Esophagus muscularis mucosa (tissue), 4 donors: ENCODE results near the gene PBXIP1. TPM values are rescaled to one million over a fixed set of nuclear protein-coding genes. Genes with fewer than 3 reads are reported as not detected.

Source experiments
- DNase-seq: peaks from one replicate; pipeline ENCODE4 v3.0.0-alpha.2; 2017; ENCODE audit errors: extremely low spot score
- H3K27ac ChIP-seq, 4 donors: fragments of 200-600 bp; sonication (generic); replicated peaks in 1 of 4; 1 replicate in 3 of 4; 2 replicates in 1 of 4; pipeline ENCODE4 v1.5.1; 2016 to 2019; ENCODE audit warnings: mild to moderate bottlenecking in 1 of 4
- H3K27me3 ChIP-seq, 4 donors: fragments of 200-600 bp; sonication (generic); one replicate each; pipeline versions ENCODE4 v1.5.1 to v1.6.0; 2016 to 2019
- H3K36me3 ChIP-seq, 4 donors: fragments of 200-600 bp; sonication (generic); one replicate each; pipeline ENCODE4 v1.5.1; 2016 to 2019
- H3K4me1 ChIP-seq, 4 donors: fragments of 200-600 bp; sonication (generic); one replicate each; pipeline ENCODE4 v1.5.1; 2016 to 2019
- H3K4me3 ChIP-seq, 4 donors: fragments of 200-600 bp; sonication (generic); 1 replicate in 2 of 4; 2 replicates in 2 of 4; pipeline ENCODE4 v1.5.1; 2016 to 2019; ENCODE audit warnings: mild to moderate bottlenecking in 4 of 4, moderate library complexity in 1 of 4
- H3K9me3 ChIP-seq, 4 donors: fragments of 200-600 bp; sonication (generic); 1 replicate in 3 of 4; 2 replicates in 1 of 4; pipeline ENCODE4 v1.5.1; 2016 to 2019
- EP300 ChIP-seq: sonication (generic); formaldehyde crosslinking; IDR thresholded peaks from one replicate; pipeline ENCODE4 v1.6.1; 2017; ENCODE audit warnings: antibody characterized with exemption
- POLR2A ChIP-seq: fragments of 450-650 bp; IDR thresholded peaks from one replicate; pipeline ENCODE4 v1.6.1; 2017; ENCODE audit warnings: antibody characterized with exemption, moderate library complexity, mild to moderate bottlenecking, low read depth
- POLR2AphosphoS5 ChIP-seq, 2 donors: sonication (generic); formaldehyde crosslinking; IDR thresholded peaks; one replicate each; pipeline ENCODE4 v1.6.1; 2017; ENCODE audit warnings: antibody characterized with exemption in 2 of 2
- WGBS: methylation state at CpG from one replicate; pipeline ENCODE4 v1.1.5; 2018; 5-methylcytosine and 5-hydroxymethylcytosine counted together
- intact Hi-C: fragments of 100-400 bp; cut with DNase I; formaldehyde crosslinking; loops from one replicate; pipeline ENCODE4 v1.15.1; 2023
- total RNA-seq, 4 donors: library from RNA; depleted of rRNA; stranded (reverse); fragments of >200 nt; gene quantifications; one replicate each; pipeline versions ENCODE4 v1.1.0 to v1.2.1, GENCODE V29; 2016
- TF ChIP-seq, protein P1 (sequence below), 3 experiments: fragments of 200-600 bp in 2 of 3; fragments of 450-650 bp in 1 of 3; sonication (generic) in 2 of 3; IDR thresholded peaks; one replicate each; pipeline ENCODE4 v1.5.1; 2017 to 2019; ENCODE audit warnings: antibody characterized with exemption in 3 of 3, mild to moderate bottlenecking in 2 of 3, moderate library complexity in 1 of 3

PBXIP1 gene
- total RNA-seq, 4 donors from 2014 or later: 192 to 309 (median 238) TPM

DNA sequence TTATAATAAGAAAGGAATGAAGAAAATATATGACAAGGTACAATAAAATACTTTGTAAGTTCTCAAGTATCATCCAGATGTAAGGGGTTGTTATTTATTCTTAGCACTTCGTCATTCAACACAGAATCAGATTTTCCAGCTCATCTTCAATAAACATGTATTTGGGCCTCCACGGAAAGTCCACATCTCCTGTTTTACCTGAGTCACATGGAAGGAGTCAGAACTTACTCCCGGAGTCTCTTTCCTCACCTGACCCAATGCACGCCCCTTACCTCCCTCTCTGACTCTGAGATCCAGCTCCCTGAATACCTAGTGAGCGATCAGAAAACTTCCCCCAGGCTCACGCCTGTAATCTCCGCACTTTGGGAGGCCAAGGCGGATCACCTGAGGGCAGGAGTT, 17.9 kb downstream of the PBXIP1 start:
- TF ChIP-seq, protein P1, sequence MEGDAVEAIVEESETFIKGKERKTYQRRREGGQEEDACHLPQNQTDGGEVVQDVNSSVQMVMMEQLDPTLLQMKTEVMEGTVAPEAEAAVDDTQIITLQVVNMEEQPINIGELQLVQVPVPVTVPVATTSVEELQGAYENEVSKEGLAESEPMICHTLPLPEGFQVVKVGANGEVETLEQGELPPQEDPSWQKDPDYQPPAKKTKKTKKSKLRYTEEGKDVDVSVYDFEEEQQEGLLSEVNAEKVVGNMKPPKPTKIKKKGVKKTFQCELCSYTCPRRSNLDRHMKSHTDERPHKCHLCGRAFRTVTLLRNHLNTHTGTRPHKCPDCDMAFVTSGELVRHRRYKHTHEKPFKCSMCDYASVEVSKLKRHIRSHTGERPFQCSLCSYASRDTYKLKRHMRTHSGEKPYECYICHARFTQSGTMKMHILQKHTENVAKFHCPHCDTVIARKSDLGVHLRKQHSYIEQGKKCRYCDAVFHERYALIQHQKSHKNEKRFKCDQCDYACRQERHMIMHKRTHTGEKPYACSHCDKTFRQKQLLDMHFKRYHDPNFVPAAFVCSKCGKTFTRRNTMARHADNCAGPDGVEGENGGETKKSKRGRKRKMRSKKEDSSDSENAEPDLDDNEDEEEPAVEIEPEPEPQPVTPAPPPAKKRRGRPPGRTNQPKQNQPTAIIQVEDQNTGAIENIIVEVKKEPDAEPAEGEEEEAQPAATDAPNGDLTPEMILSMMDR (IDR thresholded peaks at IDR 0.05): no peak
- TF ChIP-seq POLR2AphosphoS5 (IDR thresholded peaks at IDR 0.05) (no peak), EP300 (no peak), POLR2A (no peak)
- Histone ChIP-seq H3K27me3 (no peaks in the 10 kb centered on the region), H3K36me3 (peaks cover 0 to 3% (median 0%) of the 10 kb centered on the region in 4 donors), H3K4me1 (peaks cover 44 to 72% (median 59%) of the 10 kb centered on the region in 4 donors), H3K9me3 (no peaks in the 10 kb centered on the region), H3K27ac (peak overlapping the region; percentile 94 to 97 (median 96)), H3K4me3 (peak overlapping the region; percentile 67 to 72 (median 70))
- DNase-seq: no peak
- intact Hi-C loops: loop anchor here (5.0 kb wide), 1 partner anchor 79 kb away; no protein-coding TSS in a partner anchor
- WGBS: 86% methylated on average over 8 of the region's 8 CpGs

DNA sequence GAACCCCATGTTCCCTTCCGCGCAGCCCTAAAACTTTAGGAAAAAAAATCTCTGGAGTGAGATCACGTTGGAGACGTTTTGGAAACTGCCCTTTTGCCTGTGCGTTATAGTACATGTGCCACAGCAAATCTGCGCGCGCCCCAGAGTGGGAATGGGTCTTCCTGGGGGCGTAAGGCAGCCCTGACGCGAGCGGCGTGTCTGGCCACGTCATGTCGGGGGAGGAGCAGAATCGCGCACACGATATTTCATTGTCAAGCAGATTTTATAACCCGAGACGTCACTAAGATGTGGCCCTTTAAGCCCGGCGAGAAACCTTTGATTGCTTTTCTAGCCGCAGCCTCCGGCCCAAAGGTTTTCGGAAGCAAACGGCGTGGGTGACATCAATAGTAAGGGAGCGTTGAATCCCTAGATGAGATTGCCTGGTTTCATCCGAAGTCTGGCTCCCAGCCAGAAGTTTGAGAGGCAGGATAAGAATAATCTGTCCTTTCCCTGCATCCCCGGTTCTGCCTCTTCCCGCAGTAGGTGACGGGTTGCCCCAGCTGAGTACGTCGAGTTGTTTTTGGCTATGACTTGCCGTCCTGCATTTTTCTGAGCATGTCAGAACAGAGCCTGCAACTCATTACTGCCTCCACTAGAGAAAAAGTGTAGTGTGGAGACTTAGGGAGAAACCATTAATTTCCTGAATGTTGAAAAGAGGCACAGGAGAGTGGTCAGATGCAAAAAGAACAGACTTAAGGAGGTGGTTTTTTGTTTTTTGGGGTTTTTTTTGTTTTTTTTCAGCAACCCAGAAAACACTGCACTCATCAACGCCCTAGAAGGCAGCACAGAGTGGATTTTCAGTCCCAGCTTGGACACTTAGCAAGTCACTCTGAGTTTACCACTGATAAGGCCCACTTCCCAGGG, 18.6 kb downstream of the PBXIP1 start:
- Histone ChIP-seq H3K4me3 (peak overlapping the region; percentile 67 to 72 (median 70)), H3K9me3 (no peaks in the 10 kb centered on the region), H3K27me3 (no peaks in the 10 kb centered on the region), H3K27ac (peak overlapping the region; percentile 94 to 97 (median 96)), H3K36me3 (peaks cover 0 to 2% (median under 1%) of the 10 kb centered on the region in 4 donors), H3K4me1 (peaks cover 39 to 66% (median 54%) of the 10 kb centered on the region in 4 donors)
- TF ChIP-seq POLR2AphosphoS5 (IDR thresholded peaks at IDR 0.05) (peak; percentile 83 to 94), EP300 (peak; percentile 64), POLR2A (peak; percentile 29)
- TF ChIP-seq, protein P1 (IDR thresholded peaks at IDR 0.05): peak; percentile 11 to 43 (median 43)
- peak; percentile 98 for DNase-seq
- under 1% methylated on average over 28 of the region's 36 CpGs for WGBS
- intact Hi-C loops: loop anchor here (5.0 kb wide), 1 partner anchor 80 kb away; no protein-coding TSS in a partner anchor

- intact Hi-C loops: loop anchor here (5.0 kb wide), 1 partner anchor 81 kb away; no protein-coding TSS in a partner anchor
- peaks cover 32 to 58% (median 47%) of the 10 kb centered on the region in 4 donors for H3K4me1 ChIP-seq
- TF ChIP-seq POLR2A (no peak), EP300 (peak; percentile 57), POLR2AphosphoS5 (IDR thresholded peaks at IDR 0.05) (peak; percentile 86)
- TF ChIP-seq, protein P1 (IDR thresholded peaks at IDR 0.05): peak in 2 of 3 experiments; percentile 23 to 47
- H3K9me3 ChIP-seq: no peaks in the 10 kb centered on the region
- 0% methylated on average over 5 of the region's 45 CpGs for WGBS
- DNase-seq: peak; percentile 99
- peaks cover 0 to 7% (median 5%) of the 10 kb centered on the region in 4 donors for H3K36me3 ChIP-seq
- H3K27me3 ChIP-seq: no peaks in the 10 kb centered on the region
- H3K27ac ChIP-seq: peak within 1 kb of the TSS; percentile 94 to 97 (median 96)
- H3K4me3 ChIP-seq: peak within 1 kb of the TSS; percentile 67 to 72 (median 70)
Observed at GRCh38 chr1:154936555-154937084, 19.3 kb downstream of the PBXIP1 start, which contains the start of gene PMVK. Gene PMVK, minus strand, starts transcription at chr1:154936719. Its CDS starts 34 bp downstream, at chr1:154936685.

- 40% methylated on average over 27 of the region's 27 CpGs for WGBS
- Histone ChIP-seq H3K36me3 (peaks cover 5 to 14% (median 8%) of the 10 kb centered on the region in 4 donors), H3K4me1 (peaks cover 27 to 53% (median 43%) of the 10 kb centered on the region in 4 donors), H3K27me3 (no peaks in the 10 kb centered on the region), H3K27ac (peak overlapping the region; percentile 94 to 97 (median 96)), H3K4me3 (peak overlapping the region; percentile 67 to 72 (median 70)), H3K9me3 (no peaks in the 10 kb centered on the region)
- intact Hi-C loops: loop anchor here (5.0 kb wide), 1 partner anchor 81 kb away; no protein-coding TSS in a partner anchor
- DNase-seq: no peak
- TF ChIP-seq, protein P1 (IDR thresholded peaks at IDR 0.05): no peak
- TF ChIP-seq POLR2AphosphoS5 (IDR thresholded peaks at IDR 0.05): no peak
- no peak for TF ChIP-seq POLR2A
- TF ChIP-seq EP300: no peak
Observed at GRCh38 chr1:154935749-154936554, 19.9 kb downstream of the PBXIP1 start.
